NCI-H446 (cell line): ENCODE measurements around the gene BCAS2.
"Not testable (repeated sequence)": the region's sequence is repeated elsewhere in the genome, so short reads cannot be mapped to it uniquely, and the experiment has no call there.

Experiments
- DNase-seq, 2 experiments: peaks; one replicate each; lab custom pipeline; 2025; lab: John Stamatoyannopoulos, UW

Gene BCAS2

GRCh38 chr1:114581335-114582287, at the start of gene BCAS2:
TSS of gene BCAS2 (minus strand) at chr1:114581615. CDS start at chr1:114581591, 24 bp downstream.
- peak; percentile 98 to 99 for DNase-seq

DNA sequence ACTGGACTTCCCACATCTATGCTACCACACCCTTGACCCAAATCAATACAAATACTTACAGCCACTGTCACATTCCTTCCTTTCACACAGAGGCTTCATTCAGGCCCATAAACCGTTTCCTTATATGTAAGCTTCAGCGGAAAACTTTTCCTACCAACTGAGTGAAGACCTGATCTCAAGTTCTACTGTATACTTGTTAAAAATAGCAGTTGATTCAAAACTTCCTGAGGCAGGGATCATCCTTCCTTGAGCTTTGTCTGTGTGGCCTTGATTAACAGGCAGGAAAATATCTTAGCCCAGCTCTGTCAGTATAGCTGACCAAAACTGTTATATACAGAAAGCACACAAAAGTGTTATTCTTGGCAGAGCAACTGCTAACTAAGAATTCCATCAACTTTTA, 45.7 kb upstream of the BCAS2 start:
- no peak for DNase-seq

DNA sequence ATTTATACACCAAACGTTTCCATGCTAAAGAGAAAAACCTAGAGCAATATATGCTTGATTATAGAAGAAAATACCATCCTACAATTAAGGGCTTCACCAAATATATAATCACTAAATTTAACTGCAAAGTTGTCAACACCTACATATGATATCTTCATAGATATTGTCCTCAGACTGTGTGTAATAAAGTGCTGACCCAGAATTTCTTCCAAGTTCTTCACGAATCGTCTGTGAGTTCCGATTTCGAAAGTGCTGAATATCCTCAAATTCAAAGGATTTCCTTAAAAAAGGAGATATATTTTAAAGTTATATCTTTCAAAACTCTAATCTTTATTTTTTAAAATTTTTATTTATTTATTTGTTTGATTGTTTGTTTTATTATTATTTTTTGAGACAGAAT, 41.9 kb upstream of the BCAS2 start:
- DNase-seq: no peak

GRCh38 chr1:114620419-114620818, 39.0 kb upstream of the BCAS2 start:
- DNase-seq: no peak

GRCh38 chr1:114618606-114619005, 37.2 kb upstream of the BCAS2 start:
- no peak for DNase-seq

DNA sequence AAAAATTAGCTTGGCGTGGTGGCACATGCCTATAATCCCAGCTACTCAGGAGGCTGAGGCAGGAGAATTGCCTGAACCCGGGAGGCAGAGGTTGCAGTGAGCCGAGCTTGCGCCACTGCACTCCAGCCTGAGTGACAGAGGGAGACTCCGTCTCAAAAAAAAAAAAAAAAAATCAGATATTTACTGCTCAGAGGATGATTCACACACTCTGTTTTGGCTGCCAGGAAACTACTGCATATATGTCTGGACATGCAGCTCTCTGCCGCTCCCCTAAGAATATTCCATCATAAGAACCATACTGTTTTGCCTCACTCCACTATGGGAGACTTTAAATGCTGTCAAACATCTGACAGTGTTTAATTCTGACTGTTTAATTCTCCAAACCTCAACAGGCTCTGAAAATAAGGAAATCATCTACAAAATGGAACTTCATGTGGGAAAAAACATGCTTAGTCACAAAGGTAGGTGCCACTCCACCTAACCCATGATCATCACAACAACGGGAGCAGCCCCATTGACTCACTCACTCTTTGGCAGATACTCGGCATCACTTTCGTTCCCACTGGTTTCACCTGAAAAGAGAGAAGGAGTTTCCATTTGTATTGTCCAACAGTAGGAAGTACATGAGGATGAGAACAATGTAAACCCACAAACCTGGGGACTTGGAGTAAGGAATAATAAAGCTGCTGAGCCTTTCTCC, 29.3 kb upstream of the BCAS2 start:
- peak in 1 of 2 experiments; percentile 32 for DNase-seq

DNA sequence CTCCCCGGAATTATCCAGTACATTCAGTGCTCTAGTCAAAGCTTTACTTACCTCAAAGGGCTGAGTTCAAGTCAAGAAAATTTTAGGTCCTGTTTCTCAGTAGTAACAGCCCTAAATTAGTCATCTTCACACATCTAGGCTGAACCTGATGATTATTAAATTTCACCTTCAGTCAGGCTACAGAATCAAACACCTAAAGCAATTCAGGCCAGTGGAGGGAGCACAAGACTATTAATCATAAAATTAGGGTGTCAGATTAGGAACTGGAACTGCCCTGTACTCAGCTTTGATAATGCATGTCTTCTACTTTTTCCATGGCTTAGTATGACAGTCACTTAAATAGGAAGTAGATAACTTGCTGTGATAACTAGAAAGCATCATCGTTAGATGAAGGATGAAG, 28.4 kb upstream of the BCAS2 start:
- no peak for DNase-seq

DNA sequence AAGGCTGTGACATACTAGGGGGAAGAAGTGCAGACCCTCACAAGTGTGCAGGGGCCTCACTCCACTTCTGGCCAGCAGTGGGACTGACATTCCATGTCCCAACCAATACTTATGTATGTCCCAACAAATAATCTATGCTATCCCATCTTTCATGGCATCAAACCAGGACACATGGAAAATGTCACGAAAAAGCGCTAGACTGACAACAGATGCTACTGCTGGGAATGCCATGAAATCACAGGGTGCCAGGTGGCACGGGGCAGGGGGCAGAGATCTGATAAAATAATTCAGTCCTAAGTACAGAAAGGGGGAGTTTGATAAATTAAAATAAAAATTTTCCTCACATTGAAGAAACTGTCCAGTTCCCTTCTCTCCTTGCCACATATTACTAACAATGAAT, 27.6 kb upstream of the BCAS2 start:
- no peak for DNase-seq

DNA sequence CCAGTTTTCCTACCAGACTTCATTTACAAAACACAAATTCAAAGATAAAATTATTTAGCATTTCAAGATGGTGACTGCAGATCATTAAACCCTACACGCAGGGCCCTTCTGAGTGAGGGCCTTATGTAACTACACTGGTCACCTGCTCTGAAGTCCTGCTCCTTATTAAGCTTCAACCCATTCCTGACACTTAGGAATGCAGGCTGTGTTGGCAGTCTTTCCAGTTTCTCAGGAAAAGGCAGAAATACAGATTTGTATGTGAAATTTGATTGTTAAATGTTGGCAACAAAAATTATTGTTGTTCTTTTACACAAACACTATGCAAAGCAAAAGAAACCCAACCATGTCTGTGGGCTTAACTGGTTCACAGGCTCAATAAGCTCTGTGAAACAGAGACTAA, 25.8 kb upstream of the BCAS2 start:
- DNase-seq: no peak

DNA sequence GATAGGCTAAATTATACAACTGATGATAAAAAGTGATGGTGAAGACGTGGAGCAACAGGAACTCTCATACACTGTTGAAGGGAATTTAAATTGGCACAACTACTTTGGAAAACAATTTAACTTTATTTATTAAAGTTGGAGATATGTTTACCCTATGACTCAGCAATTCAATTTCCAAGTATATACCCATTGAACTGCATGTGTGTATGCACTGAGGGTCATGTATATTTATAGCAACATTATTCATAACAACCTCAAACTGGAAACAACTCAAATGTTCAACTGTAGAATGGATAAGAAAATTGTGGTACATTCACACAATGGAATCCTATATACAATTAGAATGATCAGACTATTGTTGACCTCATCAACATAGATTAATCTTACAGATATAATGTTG, 16.5 kb upstream of the BCAS2 start:
- DNase-seq: no peak

DNA sequence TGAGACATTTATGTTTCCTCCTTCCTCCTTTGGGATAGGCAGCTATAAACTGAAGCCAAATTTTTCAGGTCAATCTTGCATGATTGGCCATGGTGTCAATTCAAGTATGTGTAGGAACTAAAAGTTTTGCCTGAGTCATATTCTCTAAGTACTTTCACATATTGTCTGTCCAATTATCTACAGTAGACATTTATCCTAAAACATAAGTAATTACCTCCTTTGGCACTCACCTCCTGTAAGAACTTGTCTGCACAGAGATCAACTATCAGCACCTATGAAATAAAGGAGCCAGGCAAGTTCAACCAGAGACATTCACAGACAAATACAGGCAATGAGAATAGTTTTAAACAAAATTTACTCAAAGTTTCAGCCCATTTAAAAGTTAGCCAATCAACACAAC, 14.2 kb upstream of the BCAS2 start:
- DNase-seq: no peak

DNA sequence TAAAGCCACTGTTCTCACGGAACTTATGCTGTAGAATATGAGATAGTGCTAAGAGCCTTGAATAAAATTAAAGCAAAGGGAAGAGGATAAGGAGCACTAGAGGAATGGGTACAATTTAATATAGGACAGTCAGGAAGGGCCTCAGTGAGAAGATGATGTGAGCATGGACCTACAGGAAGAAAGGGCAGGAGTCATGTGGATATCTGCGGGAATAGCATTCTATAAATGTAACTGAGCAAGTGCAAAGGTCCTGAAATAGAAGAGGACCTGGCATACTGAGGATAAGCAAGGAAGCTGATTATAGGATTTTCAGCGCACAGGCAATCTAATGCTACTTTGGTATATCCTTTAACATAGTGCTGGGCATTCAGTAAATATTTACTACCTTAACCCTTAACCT, 12.6 kb upstream of the BCAS2 start:
- DNase-seq: no peak

GRCh38 chr1:114589122-114589521, 7.7 kb upstream of the BCAS2 start:
- no peak for DNase-seq

DNA sequence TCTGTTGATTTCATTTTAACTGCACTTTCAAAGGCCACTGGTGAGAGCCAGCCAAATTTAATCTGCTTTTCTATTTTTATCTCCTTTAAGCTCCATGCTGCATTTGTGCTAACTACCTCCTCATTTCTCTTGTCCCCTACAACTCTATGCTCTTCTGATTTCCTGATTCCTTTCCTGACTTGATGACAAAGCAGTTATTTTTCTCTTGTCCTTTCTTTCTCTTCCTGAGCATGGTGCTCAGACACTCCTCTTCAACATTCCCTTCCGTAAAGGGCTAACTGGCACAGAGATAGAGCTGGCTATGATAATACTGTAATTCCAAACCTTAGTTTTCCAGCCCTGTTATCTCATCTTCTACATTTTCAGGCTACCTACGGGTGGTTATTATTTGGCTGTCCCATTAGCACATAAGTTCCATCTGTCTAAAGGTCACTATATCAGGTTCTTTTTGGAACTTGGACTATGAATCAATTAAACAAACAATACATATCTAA, 6.8 kb upstream of the BCAS2 start:
- DNase-seq: no peak

DNA sequence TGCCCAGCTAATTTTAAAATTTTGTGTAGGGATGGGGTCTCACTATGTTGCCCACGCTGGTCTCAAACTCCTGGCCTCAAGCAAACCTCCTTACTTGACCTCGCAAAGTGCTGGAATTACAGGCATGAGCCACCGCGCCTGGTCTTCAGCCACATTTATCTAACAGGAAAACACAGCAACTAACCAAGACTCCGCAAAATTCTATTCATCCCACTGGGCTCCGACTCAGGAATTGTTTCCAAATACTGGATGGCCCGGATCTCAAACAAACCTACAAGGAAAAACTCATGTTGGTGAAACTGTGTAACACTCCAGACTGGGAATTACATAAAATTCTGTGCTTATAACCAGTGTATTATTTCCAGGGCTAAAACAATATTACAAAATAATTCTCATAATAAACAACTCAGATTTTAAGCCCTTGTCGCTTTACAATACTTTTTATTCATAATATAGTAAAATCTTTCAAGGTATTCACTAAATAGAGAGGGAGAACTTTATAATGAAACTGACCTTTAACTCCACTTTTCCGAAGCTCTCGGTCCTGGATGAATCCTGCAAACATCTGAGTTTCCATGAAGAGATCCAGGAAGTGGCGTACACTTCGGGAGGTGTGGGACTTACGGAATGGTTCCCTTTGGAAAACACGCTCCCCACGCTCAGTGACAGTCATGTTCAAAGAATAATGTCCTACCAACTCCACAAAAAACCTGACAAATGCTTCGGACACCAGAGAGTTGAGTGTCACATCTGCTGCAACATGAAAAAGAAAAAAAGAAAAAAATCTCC, 6.0 kb upstream of the BCAS2 start:
- no peak for DNase-seq

DNA sequence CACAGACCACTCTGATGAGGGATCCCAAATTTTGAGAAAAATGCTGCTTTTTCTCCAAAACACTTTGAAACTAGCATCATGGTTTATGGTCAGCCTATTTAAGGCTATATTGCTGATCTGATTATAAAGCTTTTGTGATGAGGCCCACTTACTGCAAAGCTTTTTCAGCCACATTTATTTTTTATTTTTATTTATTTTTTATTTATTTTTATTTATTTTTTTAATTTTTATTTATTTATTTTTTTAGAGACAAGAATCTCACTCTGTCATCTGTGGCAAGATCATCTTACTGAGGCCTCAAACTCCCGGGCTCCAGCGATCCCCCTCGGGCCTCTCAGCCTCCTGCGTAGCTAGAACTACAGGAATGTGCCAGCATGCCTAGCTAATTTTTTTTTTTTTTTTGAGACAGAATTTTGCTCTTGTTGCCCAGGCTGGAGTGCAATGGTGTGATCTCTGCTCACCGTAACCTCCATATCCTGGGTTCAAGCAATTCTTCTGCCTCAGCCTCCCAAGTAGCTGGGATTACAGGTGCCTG, 5.2 kb upstream of the BCAS2 start:
- no peak for DNase-seq

- no peak for DNase-seq
These were observed 3.8 kb upstream of the BCAS2 start for GRCh38 chr1:114585231-114585630.

GRCh38 chr1:114574365-114574764, 7.0 kb downstream of the BCAS2 start:
- no peak for DNase-seq

DNA sequence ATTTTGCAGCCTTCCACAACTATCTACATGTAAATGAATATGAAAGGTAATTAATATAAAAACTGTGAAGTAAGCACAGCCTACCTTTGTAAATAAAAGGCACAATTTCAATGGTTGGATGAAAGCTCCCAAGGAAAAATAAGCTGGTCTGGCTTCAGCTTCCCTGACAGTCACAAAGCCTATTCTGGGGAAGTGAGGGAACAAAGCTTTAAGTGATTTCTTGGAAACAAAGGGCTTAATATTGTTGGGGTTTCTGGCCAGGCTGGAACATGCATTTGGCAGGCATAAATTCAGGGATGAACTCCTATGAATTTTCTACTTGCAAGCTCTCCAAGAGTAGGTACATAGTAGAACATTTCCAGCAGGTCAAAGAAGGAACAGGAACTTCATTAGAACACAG, 17.3 kb downstream of the BCAS2 start:
- no peak for DNase-seq

GRCh38 chr1:114562978-114563510, 18.4 kb downstream of the BCAS2 start:
- DNase-seq: not testable (repeated sequence)

DNA sequence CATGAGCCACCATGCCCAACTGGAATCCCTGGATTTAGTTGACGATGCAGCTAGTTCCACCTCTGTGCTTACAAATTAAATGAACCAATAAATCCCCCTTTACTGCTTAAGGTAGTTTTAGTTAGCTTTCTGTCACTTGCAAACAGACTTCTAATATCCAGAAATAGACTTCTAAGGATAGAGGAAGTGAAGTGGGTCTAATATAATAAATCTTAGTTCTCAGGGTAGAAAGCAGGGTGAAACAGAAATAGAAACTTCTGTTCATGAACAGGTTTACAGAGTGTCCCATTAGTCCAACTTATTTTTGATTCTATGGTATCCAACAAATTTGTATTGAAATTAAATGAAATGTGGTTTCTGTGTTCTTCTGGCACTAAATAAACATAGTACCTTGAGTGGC, 20.1 kb downstream of the BCAS2 start:
- DNase-seq: no peak

DNA sequence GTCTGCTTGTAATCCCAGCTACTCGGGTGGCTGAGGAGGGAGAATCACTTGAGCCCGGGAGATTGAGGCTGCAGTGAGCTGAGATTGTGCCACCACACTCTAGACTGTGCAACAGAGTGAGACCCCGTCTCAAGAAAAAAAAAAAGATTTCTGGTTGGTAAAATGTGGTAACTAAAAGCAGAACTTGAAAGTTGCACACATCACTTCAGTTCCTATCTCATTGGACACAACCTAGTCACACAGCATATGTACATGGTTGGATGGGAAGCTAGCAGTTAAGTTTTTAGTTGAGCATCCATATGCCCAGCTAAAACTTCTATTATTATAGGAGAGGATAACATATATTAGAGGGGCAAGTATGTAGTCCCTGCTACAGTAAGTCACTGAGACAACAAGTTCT, 22.1 kb downstream of the BCAS2 start:
- DNase-seq: no peak
